Left renal pelvis (tissue), 4 donors: ENCODE results near the gene CXCL1. TPM values are rescaled to one million over a fixed set of nuclear protein-coding genes. Genes with fewer than 3 reads are reported as not detected.

Experiments used
- DNase-seq, 4 donors: peaks; one replicate each; pipeline ENCODE4 v3.0.0-alpha.2; 2013; ENCODE audit warnings: low read depth in 4 of 4, low spot score in 3 of 4
- polyA plus RNA-seq, 4 donors: library from polyadenylated mRNA; unstranded; fragments of 120-200 nt; gene quantifications; one replicate each; pipeline ENCODE4 v1.2.1, GENCODE V29; 2013; ENCODE audit not compliant: insufficient read length in 4 of 4

Gene CXCL1
- polyA plus RNA-seq = 1 to 10 TPM in 1 of 4 donors, under 1 TPM in 2, not detected in 1; 0.50 to 1.7 (median 0.53) TPM

- DNase-seq = no peak
Measured at GRCh38 chr4:73869130-73870055, at the start of gene CXCL1. CXCL1 (plus strand) TSS chr4:73869393; CDS start chr4:73869471, 78 bp downstream.

GRCh38 chr4:73821325-73821724 is 47.9 kb upstream of the CXCL1 start:
- DNase-seq = no peak

GRCh38 chr4:73822389-73822788 is 46.8 kb upstream of the CXCL1 start:
- no peak for DNase-seq

GRCh38 chr4:73822812-73823504 is 46.2 kb upstream of the CXCL1 start:
- DNase-seq = no peak

GRCh38 chr4:73823760-73824159 is 45.4 kb upstream of the CXCL1 start:
- no peak for DNase-seq

GRCh38 chr4:73828956-73829355 is 40.2 kb upstream of the CXCL1 start:
- DNase-seq = no peak

- DNase-seq = no peak
Measured at GRCh38 chr4:73831569-73831968, 37.6 kb upstream of the CXCL1 start.

- no peak for DNase-seq
Measured at GRCh38 chr4:73832651-73833237, 36.4 kb upstream of the CXCL1 start.

GRCh38 chr4:73836373-73837279 is 32.6 kb upstream of the CXCL1 start, which contains the start of gene CXCL6:
CXCL6 (plus strand) TSS chr4:73836678; CDS start chr4:73836751, 73 bp downstream.
- DNase-seq = no peak

GRCh38 chr4:73839071-73839470 is 30.1 kb upstream of the CXCL1 start:
- no peak for DNase-seq

GRCh38 chr4:73839715-73840114 is 29.5 kb upstream of the CXCL1 start:
- DNase-seq = no peak

GRCh38 chr4:73841243-73841925 is 27.8 kb upstream of the CXCL1 start:
- no peak for DNase-seq

- no peak for DNase-seq
Measured at GRCh38 chr4:73842696-73843095, 26.5 kb upstream of the CXCL1 start.

- no peak for DNase-seq
Measured at GRCh38 chr4:73843369-73843768, 25.8 kb upstream of the CXCL1 start.

GRCh38 chr4:73844345-73844744 is 24.8 kb upstream of the CXCL1 start:
- DNase-seq = no peak

- DNase-seq = no peak
Measured at GRCh38 chr4:73844806-73845205, 24.4 kb upstream of the CXCL1 start.

- no peak for DNase-seq
Measured at GRCh38 chr4:73847526-73848182, 21.5 kb upstream of the CXCL1 start.

- no peak for DNase-seq
Measured at GRCh38 chr4:73848183-73848777, 20.9 kb upstream of the CXCL1 start.
